Mucosa of descending colon (tissue), 3 donors: ENCODE results near the gene MCFD2. TPM values are rescaled to one million over a fixed set of nuclear protein-coding genes. Genes with fewer than 3 reads are reported as not detected.

Source experiments
- ATAC-seq: fragments of 200-7000 bp; cut with Tn5 transposase; one replicate; pipeline ENCODE4 v1.9.1; 2020; ENCODE audit warnings: mild to moderate bottlenecking, moderate library complexity
- DNase-seq, 3 donors: peaks; one replicate each; pipeline ENCODE4 v3.0.0-alpha.2; 2020
- H3K36me3 ChIP-seq: fragments of 200-600 bp; one replicate; pipeline ENCODE4 v1.8.0; 2021; ENCODE audit warnings: low read depth, mild to moderate bottlenecking
- H3K4me1 ChIP-seq: fragments of 200-600 bp; one replicate; pipeline ENCODE4 v1.8.0; 2021; ENCODE audit warnings: low read depth, mild to moderate bottlenecking
- H3K4me3 ChIP-seq: fragments of 200-600 bp; one replicate; pipeline ENCODE4 v1.8.0; 2021; ENCODE audit warnings: mild to moderate bottlenecking
- H3K9me3 ChIP-seq: fragments of 200-600 bp; one replicate; pipeline ENCODE4 v1.8.0; 2021; ENCODE audit warnings: mild to moderate bottlenecking
- CTCF ChIP-seq: fragments of 200-600 bp; IDR thresholded peaks from one replicate; pipeline ENCODE4 v1.8.0; 2022; ENCODE audit warnings: antibody characterized with exemption, mild to moderate bottlenecking
- intact Hi-C, 2 donors: fragments of 100-400 bp; cut with DNase I in 1 of 2; cut with micrococcal nuclease in 1 of 2; formaldehyde crosslinking; loops; one replicate each; pipeline versions ENCODE4 v1.11.0 to v1.11.1; 2022; cut with DNase I, micrococcal nuclease
- total RNA-seq, 3 donors: library from RNA; stranded (reverse); fragmentation: NEBNext Ultra II Directional in 2 of 3; extraction: Animal tissue kit (Norgen Biotek cat#: 25700) in 2 of 3; gene quantifications; one replicate each; pipeline versions ENCODE4 v1.2.1 to v1.2.4, GENCODE V29; 2021 to 2023
- donor health status: DM: no; HTN: no; CAD: no; lungs with moderate emphysema.
- donor health status: DM: no; HTN: no; CAD: no.
- donor health status: DM: no; HTN: yes; CAD: no.

MCFD2 gene
- total RNA-seq, 3 donors from 2014 or later = 34.7 to 77.3 (median 49.5) TPM

- no peak overlapping the region for H3K4me3 ChIP-seq
- no peak for TF ChIP-seq CTCF
- H3K4me1 ChIP-seq = no peaks in the 10 kb centered on the region
- ATAC-seq = no peak
- no peaks in the 10 kb centered on the region for H3K36me3 ChIP-seq
- intact Hi-C loops = loop anchor here in 1 of 2 donors (10.0 kb wide), 1 partner anchor 91 kb away; no protein-coding TSS in a partner anchor
- DNase-seq = no peak
- no peaks in the 10 kb centered on the region for H3K9me3 ChIP-seq
Measured at GRCh38 chr2:46875226-46875899, 40.2 kb downstream of the MCFD2 start.

GRCh38 chr2:46874236-46874929 is 41.2 kb downstream of the MCFD2 start:
- intact Hi-C loops = loop anchor here in 1 of 2 donors (10.0 kb wide), 1 partner anchor 90 kb away; no protein-coding TSS in a partner anchor
- DNase-seq = no peak

GRCh38 chr2:46873604-46874068 is 42.0 kb downstream of the MCFD2 start:
- Histone ChIP-seq H3K4me1 (no peaks in the 10 kb centered on the region), H3K36me3 (no peaks in the 10 kb centered on the region), H3K9me3 (no peaks in the 10 kb centered on the region), H3K4me3 (no peak overlapping the region)
- peak in 2 of 3 donors; percentile 63 to 72 for DNase-seq
- intact Hi-C loops = loop anchor here in 1 of 2 donors (10.0 kb wide), 1 partner anchor 89 kb away; no protein-coding TSS in a partner anchor
- peak; percentile 87 for ATAC-seq
- TF ChIP-seq CTCF = no peak

More at GRCh38 chr2:46874236-46874929, 41.2 kb downstream of the MCFD2 start:
- no peak overlapping the region for H3K4me3 ChIP-seq
- no peak for ATAC-seq
- no peaks in the 10 kb centered on the region for H3K36me3 ChIP-seq
- no peaks in the 10 kb centered on the region for H3K9me3 ChIP-seq
- TF ChIP-seq CTCF = no peak
- no peaks in the 10 kb centered on the region for H3K4me1 ChIP-seq

- intact Hi-C loops = loop anchor here in 1 of 2 donors (10.0 kb wide), 1 partner anchor 88 kb away; no protein-coding TSS in a partner anchor
- no peak for ATAC-seq
Measured at GRCh38 chr2:46872902-46873603, 42.6 kb downstream of the MCFD2 start.

More at GRCh38 chr2:46872902-46873603, 42.6 kb downstream of the MCFD2 start:
- Histone ChIP-seq H3K4me3 (no peak overlapping the region), H3K9me3 (no peaks in the 10 kb centered on the region), H3K4me1 (no peaks in the 10 kb centered on the region), H3K36me3 (no peaks in the 10 kb centered on the region)
- no peak for DNase-seq
- no peak for TF ChIP-seq CTCF
